HFF-Myc (cell line): ENCODE measurements around the gene CHST7.

Experiments used
- DNase-seq: peaks from one replicate; pipeline ENCODE4 v3.0.0-alpha.2; 2011; ENCODE audit warnings: low read depth; ENCODE audit errors: extremely low read depth
- H3K4me3 ChIP-seq: replicated peaks from 2 replicates; pipeline ENCODE4 v1.5.1; 2011; ENCODE audit warnings: low read depth, mild to moderate bottlenecking, control low read depth, low read length
- CTCF ChIP-seq: IDR thresholded peaks from 2 replicates; pipeline ENCODE4 v1.5.1; 2012; ENCODE audit warnings: mild to moderate bottlenecking, low read depth, low read length, control low read depth; ENCODE audit errors: missing control alignments

CHST7 gene

GRCh38 chrX:46624090-46624786 is 50.7 kb downstream of the CHST7 start:
- no peak overlapping the region for H3K4me3 ChIP-seq
- TF ChIP-seq CTCF: no peak
- no peak for DNase-seq

GRCh38 chrX:46626566-46626965 is 53.0 kb downstream of the CHST7 start:
- TF ChIP-seq CTCF: no peak
- H3K4me3 ChIP-seq: no peak overlapping the region
- no peak for DNase-seq

- no peak for TF ChIP-seq CTCF
- H3K4me3 ChIP-seq: no peak overlapping the region
- DNase-seq: no peak
These were observed 53.5 kb downstream of the CHST7 start for GRCh38 chrX:46627062-46627461.

GRCh38 chrX:46627711-46628419 is 54.3 kb downstream of the CHST7 start:
- no peak for TF ChIP-seq CTCF
- DNase-seq: no peak
- no peak overlapping the region for H3K4me3 ChIP-seq

- H3K4me3 ChIP-seq: no peak overlapping the region
- TF ChIP-seq CTCF: no peak
- DNase-seq: no peak
These were observed 55.2 kb downstream of the CHST7 start for GRCh38 chrX:46628460-46629371.

GRCh38 chrX:46630141-46630540 is 56.6 kb downstream of the CHST7 start:
- DNase-seq: no peak
- TF ChIP-seq CTCF: no peak
- H3K4me3 ChIP-seq: no peak overlapping the region
